ENCODE data around the gene TCEAL7. TPM values are rescaled to one million over a fixed set of nuclear protein-coding genes. Genes with fewer than 3 reads are reported as not detected.

The TCEAL7 gene
- total and polyA plus RNA-seq, 2 of the 4 experiments (the other 2 are of a cell fraction): 6.5 to 15.4 TPM

DNA sequence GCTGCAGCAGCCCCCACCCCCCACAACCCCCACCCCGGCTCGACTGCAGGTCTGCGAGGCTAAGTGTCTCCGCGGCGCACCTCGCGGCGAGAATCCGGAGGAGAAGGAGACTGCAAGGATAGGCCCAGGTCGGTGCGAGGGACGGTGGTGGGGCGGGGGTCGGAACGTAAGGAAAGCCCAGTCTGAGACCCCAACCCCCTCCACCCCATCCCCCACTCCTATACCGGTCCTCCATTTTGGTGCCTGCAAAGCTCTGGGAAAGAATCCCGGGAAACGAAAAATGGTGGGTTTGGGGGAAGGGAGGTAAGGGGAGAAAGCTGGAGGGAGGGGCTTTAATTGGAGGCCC lies 46.9 kb downstream of the TCEAL7 start:
- H3K9ac ChIP-seq (ENCODE audit: low read depth, low read length): peak overlapping the region; percentile 95
- H3K9me3 ChIP-seq (ENCODE audit: control insufficient read depth, insufficient read depth, low read length): no peaks in the 10 kb centered on the region
- no peaks in the 10 kb centered on the region for H4K20me1 ChIP-seq (ENCODE audit: insufficient read depth, low read length)
- intact Hi-C loops (cut with micrococcal nuclease) (loop anchor here (1.0 kb wide), 2 partner anchors 21 to 87 kb away; partner anchors contain the start of gene TCEAL9), dilution Hi-C loops (cut with HindIII; ENCODE audit: low sequenced_read_pairs, unreplicated experiment) (no loop called here), in situ Hi-C loops (cut with MboI; ENCODE audit: low sequenced_read_pairs) (no loop called here)
- H4K8ac ChIP-seq (ENCODE audit: low read depth in 2 of 2, low read length in 2 of 2): peak overlapping the region; percentile 74 to 97
- H2AK5ac ChIP-seq (ENCODE audit: low read depth, low read length): peak overlapping the region; percentile 87
- H3K23ac ChIP-seq (ENCODE audit: low read depth, low read length): peak overlapping the region; percentile 89; the same call in 1 of the 2 replicates
- H2BK5ac ChIP-seq (ENCODE audit: low read depth, low read length, poor library complexity, severe bottlenecking): peak overlapping the region; percentile 89
- peak overlapping the region; percentile 91 for H4K5ac ChIP-seq (ENCODE audit: low read depth, low read length)
- no TSS peak for BruUV-seq (replicated peaks)
- H3K27me3 ChIP-seq (ENCODE audit: control insufficient read depth, insufficient read depth, low read length): peaks cover 2% of the 10 kb centered on the region; the same call in 1 of the 2 replicates
- H3K4me3 ChIP-seq (ENCODE audit: insufficient read depth, low read depth, low read length): peak overlapping the region; percentile 88
- peak overlapping the region; percentile 67 for H3K14ac ChIP-seq (replicated peaks; ENCODE audit: low read depth, low read length)
- CTCF ChIA-PET: interaction anchor here (0.9 kb wide), 1 partner anchor 15 kb away, joined by 3 read pairs; no protein-coding TSS in a partner anchor
- H2BK15ac ChIP-seq (ENCODE audit: low read depth, low read length): 0 out of 3 replicates have a peak overlapping the region, but pooled peaks have one; percentile 74
- peaks cover 7% of the 10 kb centered on the region for H3K36me3 ChIP-seq (ENCODE audit: control insufficient read depth, insufficient read depth, low read length)
- peak overlapping the region; percentile 92 for H4K91ac ChIP-seq (ENCODE audit: insufficient read depth, low read depth, low read length)
- H2AFZ ChIP-seq (replicated peaks; ENCODE audit: low read length, poor library complexity): no peak overlapping the region
- H3K79me1 ChIP-seq (ENCODE audit: low read depth in 1 of 2, low read length in 2 of 2): peaks cover 0 to 8% of the 10 kb centered on the region in 2 experiments; a peak in 2 of 4 replicates
- no peaks in the 10 kb centered on the region for H3K9me1 ChIP-seq (ENCODE audit: insufficient read depth, low read length)
- H3K4me1 ChIP-seq (ENCODE audit: control insufficient read depth, insufficient read depth, low read length): peaks cover 3% of the 10 kb centered on the region
- peak overlapping the region; percentile 87 for H3K56ac ChIP-seq (ENCODE audit: extremely low read depth, insufficient read depth, low read length)
- peak overlapping the region; percentile 93 for H3K4me2 ChIP-seq (ENCODE audit: low read depth, low read length)
- ATAC-seq (ENCODE audit: low read depth): peak; percentile 59
- H2BK20ac ChIP-seq (ENCODE audit: low read depth, low read length): no peak overlapping the region
- H2BK120ac ChIP-seq (ENCODE audit: low read depth, low read length): no peak overlapping the region
- TF ChIP-seq SMC3 (IDR thresholded peaks at IDR 0.05; ENCODE audit: low read depth, low read length): no peak
- no peak for TF ChIP-seq CHD1 (IDR thresholded peaks at IDR 0.05; ENCODE audit: low read depth, low read length)
- TF ChIP-seq, protein P1, sequence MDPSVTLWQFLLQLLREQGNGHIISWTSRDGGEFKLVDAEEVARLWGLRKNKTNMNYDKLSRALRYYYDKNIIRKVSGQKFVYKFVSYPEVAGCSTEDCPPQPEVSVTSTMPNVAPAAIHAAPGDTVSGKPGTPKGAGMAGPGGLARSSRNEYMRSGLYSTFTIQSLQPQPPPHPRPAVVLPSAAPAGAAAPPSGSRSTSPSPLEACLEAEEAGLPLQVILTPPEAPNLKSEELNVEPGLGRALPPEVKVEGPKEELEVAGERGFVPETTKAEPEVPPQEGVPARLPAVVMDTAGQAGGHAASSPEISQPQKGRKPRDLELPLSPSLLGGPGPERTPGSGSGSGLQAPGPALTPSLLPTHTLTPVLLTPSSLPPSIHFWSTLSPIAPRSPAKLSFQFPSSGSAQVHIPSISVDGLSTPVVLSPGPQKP (IDR thresholded peaks at IDR 0.05; ENCODE audit: borderline replicate concordance, low read depth, low read length): no peak
- no peak for TF ChIP-seq NFE2L2 (IDR thresholded peaks at IDR 0.05; ENCODE audit: low read depth, low read length)
- no peak for TF ChIP-seq MAZ (IDR thresholded peaks at IDR 0.05; ENCODE audit: borderline replicate concordance, low read depth, low read length)
- TF ChIP-seq, protein P2, sequence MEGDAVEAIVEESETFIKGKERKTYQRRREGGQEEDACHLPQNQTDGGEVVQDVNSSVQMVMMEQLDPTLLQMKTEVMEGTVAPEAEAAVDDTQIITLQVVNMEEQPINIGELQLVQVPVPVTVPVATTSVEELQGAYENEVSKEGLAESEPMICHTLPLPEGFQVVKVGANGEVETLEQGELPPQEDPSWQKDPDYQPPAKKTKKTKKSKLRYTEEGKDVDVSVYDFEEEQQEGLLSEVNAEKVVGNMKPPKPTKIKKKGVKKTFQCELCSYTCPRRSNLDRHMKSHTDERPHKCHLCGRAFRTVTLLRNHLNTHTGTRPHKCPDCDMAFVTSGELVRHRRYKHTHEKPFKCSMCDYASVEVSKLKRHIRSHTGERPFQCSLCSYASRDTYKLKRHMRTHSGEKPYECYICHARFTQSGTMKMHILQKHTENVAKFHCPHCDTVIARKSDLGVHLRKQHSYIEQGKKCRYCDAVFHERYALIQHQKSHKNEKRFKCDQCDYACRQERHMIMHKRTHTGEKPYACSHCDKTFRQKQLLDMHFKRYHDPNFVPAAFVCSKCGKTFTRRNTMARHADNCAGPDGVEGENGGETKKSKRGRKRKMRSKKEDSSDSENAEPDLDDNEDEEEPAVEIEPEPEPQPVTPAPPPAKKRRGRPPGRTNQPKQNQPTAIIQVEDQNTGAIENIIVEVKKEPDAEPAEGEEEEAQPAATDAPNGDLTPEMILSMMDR (conservative IDR thresholded peaks at IDR 0.05; ENCODE audit: low read depth, low read length): no peak
- TF ChIP-seq BHLHE40 (IDR thresholded peaks at IDR 0.05; ENCODE audit: low read depth, low read length): no peak
- TF ChIP-seq FOS (IDR thresholded peaks at IDR 0.05; ENCODE audit: low read depth, low read length): no peak
- no peak for TF ChIP-seq RAD21 (IDR thresholded peaks at IDR 0.05; ENCODE audit: low read length)
- no peak for TF ChIP-seq RFX5 (IDR thresholded peaks at IDR 0.05; ENCODE audit: low read depth, low read length)
- no peak for TF ChIP-seq MXI1 (IDR thresholded peaks at IDR 0.05; ENCODE audit: borderline replicate concordance, low read depth, low read length)
- no peak for TF ChIP-seq POLR2A (IDR thresholded peaks at IDR 0.05; ENCODE audit: low read depth, low read length)
- TF ChIP-seq CEBPB (IDR thresholded peaks at IDR 0.05; ENCODE audit: low read depth, low read length): no peak
- no peak for TF ChIP-seq MAFK (IDR thresholded peaks at IDR 0.05; ENCODE audit: low read depth, low read length)
- peak overlapping the region; percentile 73 for H2AK9ac ChIP-seq (replicated peaks; ENCODE audit: low read depth, low read length, poor library complexity)
- no CpG with 5 or more reads among the region's 19 CpGs for WGBS, 2 experiments (ENCODE audit: extremely low coverage in 2 of 2, insufficient read length in 1 of 2)
- POLR2A ChIA-PET (ENCODE audit: unreplicated experiment): interaction anchor here (0.6 to 1.3 kb wide), 2 partner anchors 40 to 87 kb away, joined by 3 to 6 read pairs; no protein-coding TSS in a partner anchor
- H3K4ac ChIP-seq (ENCODE audit: low read depth, low read length): peak overlapping the region; percentile 88
- H3K27ac ChIP-seq (ENCODE audit: insufficient read depth, low read length): peak overlapping the region; percentile 99
- peak; percentile 27 for DNase-seq
- peak overlapping the region; percentile 97 for H3K18ac ChIP-seq (ENCODE audit: low read depth, low read length)

Data from IMR-90 (cell line).